Adipocyte (in vitro differentiated cells): Measurements from ENCODE around the gene HBA1.
"Not testable (repeated sequence)": the region's sequence is repeated elsewhere in the genome, so short reads cannot be mapped to it uniquely, and the experiment has no call there.

Source experiments
- DNase-seq: peaks from one replicate; pipeline ENCODE4 v3.0.0-alpha.2; 2015; ENCODE audit warnings: low read depth
- H3K27me3 ChIP-seq: replicated peaks from 2 replicates; pipeline ENCODE4 v1.7.0; 2013; ENCODE audit warnings: mild to moderate bottlenecking, low read length, moderate library complexity; ENCODE audit not compliant: control insufficient read depth, insufficient read depth
- H3K36me3 ChIP-seq: 2 replicates; pipeline ENCODE4 v1.7.0; 2013; ENCODE audit warnings: low read length, mild to moderate bottlenecking, moderate library complexity; ENCODE audit not compliant: control insufficient read depth, insufficient read depth, severe bottlenecking
- H3K4me1 ChIP-seq: 2 replicates; pipeline ENCODE4 v1.7.0; 2013; ENCODE audit warnings: mild to moderate bottlenecking, low read length, moderate library complexity; ENCODE audit not compliant: control insufficient read depth, insufficient read depth
- H3K4me3 ChIP-seq: 2 replicates; pipeline ENCODE4 v1.7.0; 2013; ENCODE audit warnings: mild to moderate bottlenecking, low read length, moderate library complexity
- H3K9ac ChIP-seq: 2 replicates; pipeline ENCODE4 v1.7.0; 2013; ENCODE audit warnings: mild to moderate bottlenecking, low read length, moderate library complexity
- H3K9me3 ChIP-seq: 2 replicates; pipeline ENCODE4 v1.7.0; 2013; ENCODE audit warnings: mild to moderate bottlenecking, low read length, moderate library complexity; ENCODE audit not compliant: control insufficient read depth

The HBA1 gene

DNA sequence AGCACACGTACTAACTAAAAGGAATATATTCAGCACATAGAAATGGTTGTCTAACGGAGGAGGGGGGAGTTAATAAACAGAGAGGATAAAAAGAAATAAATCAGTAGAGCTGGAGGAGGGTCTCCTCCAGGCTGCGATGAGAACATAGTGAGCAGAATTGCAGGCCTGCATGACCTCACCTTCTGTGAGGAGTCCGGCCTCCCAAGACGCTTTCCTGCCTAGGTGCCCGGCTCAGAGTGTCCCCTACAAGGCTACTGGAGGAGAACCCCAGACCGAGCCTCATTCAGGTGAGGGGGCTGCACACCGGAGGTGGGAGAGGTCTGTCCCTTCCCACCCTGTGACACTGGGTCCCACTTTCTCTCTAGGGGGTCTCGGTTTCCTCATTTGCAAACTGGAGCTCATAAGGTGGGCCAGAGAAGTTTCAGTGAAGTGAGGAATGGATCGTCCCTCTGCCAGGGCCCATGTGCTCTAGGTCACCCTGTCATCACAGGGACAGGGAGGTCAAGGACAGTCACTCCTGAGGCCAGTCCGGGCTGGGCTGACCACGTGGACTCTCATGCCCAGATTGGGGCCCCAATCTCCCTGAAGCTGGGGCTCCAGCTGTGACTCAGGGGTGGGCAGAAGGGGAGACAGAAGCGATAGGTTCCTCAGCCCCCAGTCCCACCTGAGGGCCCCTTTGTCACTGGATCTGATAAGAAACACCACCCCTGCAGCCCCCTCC, 14.0 kb upstream of the HBA1 start:
- H3K27me3 ChIP-seq: peaks cover 31% of the 10 kb centered on the region
- DNase-seq: no peak

DNA sequence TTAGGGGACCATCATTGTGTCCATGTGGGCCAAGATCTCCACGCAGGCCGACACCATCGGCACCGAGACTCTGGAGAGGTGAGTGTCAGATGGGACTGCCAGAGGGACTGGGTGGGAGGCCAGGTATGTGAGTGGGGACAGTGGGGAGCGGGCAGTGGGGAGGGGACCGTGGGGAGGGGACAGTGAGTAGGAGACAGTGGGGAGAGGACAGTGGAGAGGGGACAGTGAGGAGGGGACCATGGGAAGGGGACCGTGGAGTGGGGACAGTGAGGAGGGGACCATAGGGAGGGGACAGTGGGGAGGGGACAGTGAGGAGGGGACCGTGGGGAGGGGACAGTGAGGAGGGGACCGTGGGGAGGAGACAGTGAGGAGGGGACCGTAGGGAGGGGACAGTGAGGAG, 13.3 kb upstream of the HBA1 start:
- H3K4me3 ChIP-seq, H3K9ac ChIP-seq, H3K4me1 ChIP-seq, H3K36me3 ChIP-seq, DNase-seq, H3K9me3 ChIP-seq: not testable (repeated sequence)
- peaks cover 37% of the 10 kb centered on the region for H3K27me3 ChIP-seq

More for the DNA sequence above, 14.0 kb upstream of the HBA1 start:
- H3K36me3 ChIP-seq: no peaks in the 10 kb centered on the region
- H3K4me3 ChIP-seq: no peak overlapping the region
- no peak overlapping the region for H3K9ac ChIP-seq
- peaks cover 2% of the 10 kb centered on the region for H3K4me1 ChIP-seq
- H3K9me3 ChIP-seq: no peaks in the 10 kb centered on the region

DNA sequence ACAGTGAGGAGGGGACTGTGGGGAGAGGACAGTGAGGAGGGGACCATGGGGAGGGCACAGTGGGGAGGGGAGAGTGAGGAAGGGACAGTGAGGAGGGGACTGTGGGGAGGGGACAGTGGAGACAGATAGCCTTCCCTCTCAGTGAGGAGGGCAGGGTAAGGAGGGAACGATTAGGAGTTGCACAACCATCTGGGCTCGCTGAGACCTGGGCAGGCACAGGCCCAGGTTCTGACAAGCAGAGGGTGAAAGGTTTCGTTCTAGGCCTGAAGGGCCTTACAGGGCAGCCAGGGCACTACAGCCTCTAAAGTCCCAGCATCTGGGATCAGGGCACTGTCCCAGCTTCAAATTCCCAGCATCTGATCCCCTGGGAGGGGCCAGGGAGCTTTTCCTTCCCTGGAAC, 12.8 kb upstream of the HBA1 start:
- H3K27me3 ChIP-seq: peaks cover 39% of the 10 kb centered on the region
- H3K36me3 ChIP-seq, H3K4me1 ChIP-seq, H3K9ac ChIP-seq, DNase-seq, H3K9me3 ChIP-seq, H3K4me3 ChIP-seq: not testable (repeated sequence)

DNA sequence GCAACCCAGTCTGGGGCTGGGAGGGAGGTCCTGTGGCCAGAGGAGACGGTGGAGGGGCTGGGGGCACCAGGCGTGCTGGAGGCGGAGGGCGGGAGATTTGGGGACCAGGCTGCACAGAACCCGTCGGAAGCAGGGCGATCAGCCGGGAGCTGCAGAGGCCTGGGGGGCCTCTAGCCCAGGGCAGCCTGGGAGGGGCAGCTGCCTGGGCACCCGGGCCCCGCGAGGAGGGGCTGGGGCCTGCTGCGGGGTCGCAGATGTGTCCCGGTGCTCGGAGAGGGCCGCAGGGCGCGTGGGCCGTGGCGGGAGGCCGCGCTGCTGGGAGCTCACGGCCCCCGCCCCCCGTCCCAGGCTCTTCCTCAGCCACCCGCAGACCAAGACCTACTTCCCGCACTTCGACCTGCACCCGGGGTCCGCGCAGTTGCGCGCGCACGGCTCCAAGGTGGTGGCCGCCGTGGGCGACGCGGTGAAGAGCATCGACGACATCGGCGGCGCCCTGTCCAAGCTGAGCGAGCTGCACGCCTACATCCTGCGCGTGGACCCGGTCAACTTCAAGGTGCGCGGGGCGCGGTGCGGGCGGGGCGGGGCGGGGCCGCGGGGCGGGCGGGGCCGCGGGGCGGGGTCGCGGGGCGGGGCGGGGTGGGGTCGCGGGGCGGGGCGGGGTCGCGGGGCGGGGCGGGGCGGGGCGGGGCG, 12.2 kb upstream of the HBA1 start:
- H3K4me3 ChIP-seq, H3K9me3 ChIP-seq, H3K9ac ChIP-seq, H3K36me3 ChIP-seq, DNase-seq, H3K4me1 ChIP-seq: not testable (repeated sequence)
- peaks cover 42% of the 10 kb centered on the region for H3K27me3 ChIP-seq

DNA sequence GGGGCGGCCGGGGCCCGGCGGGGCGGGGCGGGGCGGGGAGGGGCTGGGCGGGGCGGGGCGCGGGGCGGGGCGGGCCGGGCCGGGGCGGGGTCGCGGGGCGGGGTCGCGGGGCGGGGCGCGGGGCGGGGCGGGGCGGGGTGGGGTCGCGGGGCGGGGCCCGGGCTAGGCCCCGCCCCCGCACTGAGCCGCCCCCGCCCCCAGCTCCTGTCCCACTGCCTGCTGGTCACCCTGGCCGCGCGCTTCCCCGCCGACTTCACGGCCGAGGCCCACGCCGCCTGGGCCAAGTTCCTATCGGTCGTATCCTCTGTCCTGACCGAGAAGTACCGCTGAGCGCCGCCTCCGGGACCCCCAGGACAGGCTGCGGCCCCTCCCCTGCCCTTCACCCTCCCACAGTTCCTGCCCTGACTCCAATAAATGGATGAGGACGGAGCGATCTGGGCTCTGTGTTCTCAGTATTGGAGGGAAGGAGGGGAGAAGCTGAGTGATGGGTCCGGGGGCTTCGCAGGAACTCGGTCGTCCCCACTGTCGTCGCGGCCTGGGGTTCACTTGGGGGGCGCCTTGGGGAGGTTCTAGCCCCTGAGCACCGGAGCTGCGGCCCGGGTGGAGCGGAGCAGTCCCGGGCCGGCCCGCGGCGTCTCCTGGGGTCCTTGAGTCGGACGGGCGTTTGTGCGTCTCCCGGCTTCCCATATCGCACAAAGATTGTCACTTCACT, 11.5 kb upstream of the HBA1 start:
- Histone ChIP-seq H3K9me3 (no peaks in the 10 kb centered on the region), H3K4me1 (peaks cover 2% of the 10 kb centered on the region), H3K36me3 (no peaks in the 10 kb centered on the region), H3K4me3 (no peak overlapping the region), H3K27me3 (peaks cover 40% of the 10 kb centered on the region), H3K9ac (no peak overlapping the region)
- no peak for DNase-seq

DNA sequence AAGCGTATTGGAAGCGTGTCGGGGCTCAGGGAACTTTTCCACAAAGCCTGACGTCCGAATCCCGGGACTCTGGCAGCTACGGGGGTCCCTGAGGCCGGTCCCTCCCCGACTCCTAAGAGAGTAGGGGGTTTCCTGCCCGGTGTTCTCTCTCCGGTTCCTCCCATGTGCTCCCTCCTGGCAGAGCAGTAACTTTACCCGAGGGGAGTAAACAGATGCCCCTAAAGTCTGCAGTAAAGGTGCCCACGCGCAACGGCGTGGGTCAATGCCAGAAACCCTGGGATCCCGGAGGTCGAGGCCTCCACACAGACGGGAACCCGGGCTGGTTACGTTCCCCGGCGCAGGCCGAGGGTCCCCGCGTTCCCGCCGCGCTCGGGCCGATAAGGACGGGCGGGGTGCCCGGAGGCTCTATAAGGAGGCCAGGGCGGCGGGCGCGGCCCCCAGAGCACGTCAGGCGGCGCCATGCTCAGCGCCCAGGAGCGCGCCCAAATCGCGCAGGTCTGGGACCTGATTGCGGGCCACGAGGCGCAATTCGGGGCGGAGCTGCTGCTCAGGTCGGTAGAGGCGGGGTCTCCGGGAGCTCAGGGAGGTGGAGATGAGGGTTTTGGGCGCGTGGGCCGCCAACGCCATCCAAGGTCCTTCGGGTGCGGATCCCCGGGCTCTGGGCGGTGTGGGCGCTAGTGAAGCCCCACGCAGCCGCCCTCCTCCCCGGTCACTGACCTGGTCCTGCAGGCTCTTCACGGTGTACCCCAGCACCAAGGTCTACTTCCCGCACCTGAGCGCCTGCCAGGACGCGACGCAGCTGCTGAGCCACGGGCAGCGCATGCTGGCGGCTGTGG, 10.7 kb upstream of the HBA1 start, which contains the start of gene HBM:
HBM (plus strand) TSS at position 440 of the 836 bp plus-strand sequence; CDS start at position 460, 20 bp downstream.
- DNase-seq: no peak
- Histone ChIP-seq H3K4me3 (no peak within 1 kb of the TSS), H3K4me1 (peaks cover 2% of the 10 kb centered on the region), H3K36me3 (no peaks in the 10 kb centered on the region), H3K9ac (no peak within 1 kb of the TSS), H3K27me3 (peaks cover 41% of the 10 kb centered on the region), H3K9me3 (no peaks in the 10 kb centered on the region)

DNA sequence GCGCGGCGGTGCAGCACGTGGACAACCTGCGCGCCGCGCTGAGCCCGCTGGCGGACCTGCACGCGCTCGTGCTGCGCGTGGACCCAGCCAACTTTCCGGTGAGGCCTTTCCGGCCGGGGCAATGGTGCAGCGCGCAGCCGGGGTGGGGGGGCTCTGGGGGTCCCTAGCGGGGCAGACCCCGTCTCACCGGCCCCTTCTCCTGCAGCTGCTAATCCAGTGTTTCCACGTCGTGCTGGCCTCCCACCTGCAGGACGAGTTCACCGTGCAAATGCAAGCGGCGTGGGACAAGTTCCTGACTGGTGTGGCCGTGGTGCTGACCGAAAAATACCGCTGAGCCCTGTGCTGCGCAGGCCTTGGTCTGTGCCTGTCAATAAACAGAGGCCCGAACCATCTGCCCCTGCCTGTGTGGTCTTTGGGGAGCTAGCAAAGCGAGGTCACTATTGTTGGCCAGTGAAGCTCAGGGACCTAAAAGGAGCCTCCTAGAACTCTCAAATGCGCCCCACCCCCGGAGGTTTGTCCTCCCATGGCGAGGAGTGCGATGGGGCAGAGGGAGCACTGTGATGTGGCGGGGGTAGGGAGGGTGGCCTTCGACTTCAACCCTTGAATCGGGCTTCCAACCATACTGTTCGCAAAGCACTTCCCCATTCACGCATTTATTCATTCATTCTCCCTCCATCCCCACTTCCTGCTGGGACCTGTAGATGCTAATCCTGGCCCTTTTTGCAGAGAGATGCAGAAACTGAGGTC, 9.9 kb upstream of the HBA1 start:
- no peaks in the 10 kb centered on the region for H3K9me3 ChIP-seq
- DNase-seq: no peak
- H3K27me3 ChIP-seq: peaks cover 43% of the 10 kb centered on the region
- no peak overlapping the region for H3K9ac ChIP-seq
- no peak overlapping the region for H3K4me3 ChIP-seq
- no peaks in the 10 kb centered on the region for H3K36me3 ChIP-seq
- peaks cover 2% of the 10 kb centered on the region for H3K4me1 ChIP-seq

DNA sequence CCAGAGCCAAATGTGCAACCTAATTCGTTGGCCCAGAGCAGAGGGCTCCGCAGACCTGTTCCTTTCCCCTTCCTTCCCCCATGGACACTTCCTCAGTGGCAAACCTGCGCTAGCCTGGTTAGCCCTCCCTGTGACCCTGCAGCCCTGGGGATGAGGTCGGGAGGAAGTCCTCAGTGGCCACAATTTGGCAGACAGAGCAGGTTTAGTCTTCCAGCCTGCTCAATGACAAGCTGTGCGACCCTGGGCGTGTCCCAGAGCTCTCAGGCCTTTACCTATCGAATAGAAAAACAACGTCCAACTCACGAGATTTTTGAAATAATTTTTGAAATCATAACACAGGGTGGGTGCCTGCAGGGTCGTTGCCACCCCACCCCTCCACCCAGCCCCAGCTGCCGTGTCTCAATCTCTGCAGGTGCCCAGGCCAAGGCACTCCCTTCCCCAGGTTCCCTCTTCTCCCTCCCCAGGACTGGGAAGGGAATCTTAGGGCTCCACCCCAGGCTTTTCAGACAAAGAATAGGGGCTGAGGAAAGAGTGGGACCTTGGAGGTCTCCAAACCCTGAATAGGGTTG, 9.3 kb upstream of the HBA1 start:
- H3K9me3 ChIP-seq: no peaks in the 10 kb centered on the region
- no peak overlapping the region for H3K9ac ChIP-seq
- DNase-seq: no peak
- H3K36me3 ChIP-seq: no peaks in the 10 kb centered on the region
- no peak overlapping the region for H3K4me3 ChIP-seq
- peaks cover 37% of the 10 kb centered on the region for H3K27me3 ChIP-seq
- peaks cover 2% of the 10 kb centered on the region for H3K4me1 ChIP-seq

DNA sequence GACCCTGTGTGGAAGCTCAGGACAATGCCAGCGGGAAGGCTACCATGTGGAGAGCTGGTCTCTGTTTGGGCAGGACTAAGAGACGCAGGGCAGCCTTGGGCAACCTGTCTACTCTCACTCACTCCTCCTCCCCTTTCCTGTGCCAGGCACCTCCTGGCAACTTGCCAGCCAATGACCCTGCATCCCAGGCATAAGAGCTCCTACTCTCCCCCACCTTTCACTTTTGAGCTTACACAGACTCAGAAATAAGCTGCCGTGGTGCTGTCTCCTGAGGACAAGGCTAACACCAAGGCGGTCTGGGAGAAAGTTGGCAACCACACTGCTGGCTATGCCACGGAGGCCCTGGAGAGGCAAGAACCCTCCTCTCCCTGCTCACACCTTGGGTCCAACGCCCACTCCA, 8.1 kb upstream of the HBA1 start:
- no peak overlapping the region for H3K9ac ChIP-seq
- H3K27me3 ChIP-seq: peaks cover 33% of the 10 kb centered on the region
- H3K4me3 ChIP-seq: no peak overlapping the region
- no peaks in the 10 kb centered on the region for H3K9me3 ChIP-seq
- H3K36me3 ChIP-seq: no peaks in the 10 kb centered on the region
- DNase-seq: no peak
- peaks cover 2% of the 10 kb centered on the region for H3K4me1 ChIP-seq

DNA sequence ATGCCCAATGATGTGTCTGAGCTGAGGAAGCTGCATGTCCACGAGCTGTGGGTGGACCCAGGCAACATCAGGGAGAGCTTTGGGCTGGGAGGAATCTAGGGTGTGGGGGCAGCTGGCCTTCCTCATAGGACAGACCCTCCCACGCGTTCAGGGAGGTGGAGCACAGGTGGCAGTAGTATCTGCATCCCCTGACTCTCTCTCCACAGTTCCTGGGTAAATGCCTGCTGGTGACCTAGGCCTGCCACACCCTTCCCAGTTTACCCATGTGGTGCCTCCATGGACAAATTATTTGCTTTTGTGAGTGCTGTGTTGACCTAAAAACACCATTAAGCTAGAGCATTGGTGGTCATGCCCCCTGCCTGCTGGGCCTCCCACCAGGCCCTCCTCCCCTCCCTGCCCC, 7.5 kb upstream of the HBA1 start:
- H3K27me3 ChIP-seq: peaks cover 33% of the 10 kb centered on the region

More for the DNA sequence above, 7.5 kb upstream of the HBA1 start:
- H3K9me3 ChIP-seq: no peaks in the 10 kb centered on the region
- H3K4me1 ChIP-seq: peaks cover 2% of the 10 kb centered on the region
- H3K36me3 ChIP-seq: no peaks in the 10 kb centered on the region
- no peak for DNase-seq
- no peak overlapping the region for H3K9ac ChIP-seq
- no peak overlapping the region for H3K4me3 ChIP-seq
